OCI-LY3 (cell line): Measurements from ENCODE around the gene MMD.

Experiments
- H2AFZ ChIP-seq: fragments of 200-600, 300-600 bp; shearing (Covaris generic); 2 replicates; pipeline ENCODE4 v1.6.0; 2014; ENCODE audit warnings: antibody characterized with exemption, low read depth, low read length
- H3K27ac ChIP-seq: fragments of 200-600, 300-600 bp; sonication (generic); 2 replicates; pipeline ENCODE4 v1.5.1; 2014; ENCODE audit warnings: mild to moderate bottlenecking, low read length, moderate library complexity, mixed read lengths
- H3K27me3 ChIP-seq: fragments of 200-600, 300-600 bp; sonication (generic); 2 replicates; pipeline ENCODE4 v1.6.1; 2014; ENCODE audit warnings: low read depth, low read length, mixed read lengths
- H3K36me3 ChIP-seq: fragments of 200-600, 300-600 bp; sonication (generic); replicated peaks from 2 replicates; pipeline ENCODE3; 2014; ENCODE audit warnings: low read depth, low read length, mixed read lengths
- H3K4me1 ChIP-seq: fragments of 300-600, 200-600 bp; sonication (generic); 2 replicates; pipeline ENCODE4 v1.6.1; 2014; ENCODE audit warnings: low read length, mixed read lengths
- H3K4me2 ChIP-seq: fragments of 200-600, 300-600 bp; sonication (generic); 2 replicates; pipeline ENCODE4 v1.6.1; 2014; ENCODE audit warnings: low read length, mixed read lengths
- H3K4me3 ChIP-seq: fragments of 300-600, 200-600 bp; sonication (generic); 2 replicates; pipeline ENCODE4 v1.5.1; 2014; ENCODE audit warnings: antibody characterized with exemption, mild to moderate bottlenecking, low read length, moderate library complexity
- H3K79me2 ChIP-seq: fragments of 300-600, 200-600 bp; shearing (Covaris generic); 2 replicates; pipeline ENCODE4 v1.6.1; 2014; ENCODE audit warnings: mild to moderate bottlenecking, low read length, mixed read lengths
- H3K9ac ChIP-seq: fragments of 300-600, 200-600 bp; shearing (Covaris generic); 2 replicates; pipeline ENCODE4 v1.6.0; 2014; ENCODE audit warnings: mild to moderate bottlenecking, low read length, moderate library complexity
- H3K9me3 ChIP-seq: fragments of 200-600, 300-600 bp; shearing (Covaris generic); 2 replicates; pipeline ENCODE4 v1.6.1; 2014; ENCODE audit warnings: low read length, mixed read lengths; ENCODE audit not compliant: insufficient read depth
- H4K20me1 ChIP-seq: fragments of 200-600, 300-600 bp; sonication (generic); 2 replicates; pipeline ENCODE4 v1.6.1; 2016; ENCODE audit warnings: low read length, mixed read lengths; ENCODE audit not compliant: insufficient read depth
- EZH2phosphoT487 ChIP-seq: fragments of 200-600 bp; shearing (Covaris generic); IDR thresholded peaks from 2 replicates; pipeline ENCODE4 v1.6.1; 2018; ENCODE audit warnings: antibody characterized with exemption, mixed run types, low read depth
- TF ChIP-seq, protein P1 (sequence below): fragments of 200-600, 300-600 bp; sonication (generic); IDR thresholded peaks from 2 replicates; pipeline ENCODE4 v1.5.1; 2014; ENCODE audit warnings: antibody characterized with exemption, low read length, low read depth

Gene MMD

GRCh38 chr17:55437159-55437605 is 15.5 kb upstream of the MMD start:
- Histone ChIP-seq H3K27me3 (no peaks in the 10 kb centered on the region), H2AFZ (no peak overlapping the region), H3K4me3 (peak overlapping the region; percentile 64), H3K27ac (peak overlapping the region; percentile 86), H3K9me3 (no peaks in the 10 kb centered on the region), H3K4me1 (peaks cover 57% of the 10 kb centered on the region), H4K20me1 (no peaks in the 10 kb centered on the region), H3K36me3 (no peaks in the 10 kb centered on the region), H3K79me2 (no peaks in the 10 kb centered on the region), H3K4me2 (peak overlapping the region; percentile 85), H3K9ac (peak overlapping the region; percentile 64)
- TF ChIP-seq EZH2phosphoT487, result no peak
- TF ChIP-seq, protein P1, sequence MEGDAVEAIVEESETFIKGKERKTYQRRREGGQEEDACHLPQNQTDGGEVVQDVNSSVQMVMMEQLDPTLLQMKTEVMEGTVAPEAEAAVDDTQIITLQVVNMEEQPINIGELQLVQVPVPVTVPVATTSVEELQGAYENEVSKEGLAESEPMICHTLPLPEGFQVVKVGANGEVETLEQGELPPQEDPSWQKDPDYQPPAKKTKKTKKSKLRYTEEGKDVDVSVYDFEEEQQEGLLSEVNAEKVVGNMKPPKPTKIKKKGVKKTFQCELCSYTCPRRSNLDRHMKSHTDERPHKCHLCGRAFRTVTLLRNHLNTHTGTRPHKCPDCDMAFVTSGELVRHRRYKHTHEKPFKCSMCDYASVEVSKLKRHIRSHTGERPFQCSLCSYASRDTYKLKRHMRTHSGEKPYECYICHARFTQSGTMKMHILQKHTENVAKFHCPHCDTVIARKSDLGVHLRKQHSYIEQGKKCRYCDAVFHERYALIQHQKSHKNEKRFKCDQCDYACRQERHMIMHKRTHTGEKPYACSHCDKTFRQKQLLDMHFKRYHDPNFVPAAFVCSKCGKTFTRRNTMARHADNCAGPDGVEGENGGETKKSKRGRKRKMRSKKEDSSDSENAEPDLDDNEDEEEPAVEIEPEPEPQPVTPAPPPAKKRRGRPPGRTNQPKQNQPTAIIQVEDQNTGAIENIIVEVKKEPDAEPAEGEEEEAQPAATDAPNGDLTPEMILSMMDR, result no peak

- H3K9ac ChIP-seq, result peak overlapping the region; percentile 64; the same call in 1 of the 2 replicates
- TF ChIP-seq EZH2phosphoT487, result no peak
- TF ChIP-seq, protein P1, result no peak
- H4K20me1 ChIP-seq, result no peaks in the 10 kb centered on the region
- H3K4me3 ChIP-seq, result peak overlapping the region; percentile 64
- no peaks in the 10 kb centered on the region for H3K36me3 ChIP-seq
- H3K27me3 ChIP-seq, result no peaks in the 10 kb centered on the region
- no peaks in the 10 kb centered on the region for H3K79me2 ChIP-seq
- H3K4me1 ChIP-seq, result peaks cover 53% of the 10 kb centered on the region
- H3K27ac ChIP-seq, result peak overlapping the region; percentile 86
- H3K9me3 ChIP-seq, result no peaks in the 10 kb centered on the region
- H2AFZ ChIP-seq, result no peak overlapping the region
- H3K4me2 ChIP-seq, result peak overlapping the region; percentile 85
Measured at GRCh38 chr17:55436224-55437158, 14.9 kb upstream of the MMD start.

DNA sequence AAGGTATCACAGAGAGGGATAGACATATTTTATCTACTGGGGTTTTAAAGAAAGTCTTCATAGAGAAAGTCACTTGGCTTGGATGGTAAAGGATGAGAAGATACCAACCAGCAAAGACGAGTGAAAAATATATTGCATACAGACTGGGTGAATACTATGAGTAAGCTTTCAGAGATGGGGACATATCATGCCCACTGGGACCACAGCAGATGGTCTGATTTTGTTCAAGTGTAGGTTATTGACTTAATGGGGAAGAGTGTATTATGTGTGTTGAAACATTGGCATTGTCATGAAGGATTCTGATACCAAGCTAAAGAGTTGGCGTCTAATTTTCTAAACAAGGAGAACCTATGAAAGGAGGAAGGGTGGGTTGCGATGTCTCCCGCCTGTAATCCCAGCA is 13.8 kb upstream of the MMD start:
- Histone ChIP-seq H3K9ac (no peak overlapping the region), H3K9me3 (no peaks in the 10 kb centered on the region), H3K4me1 (peaks cover 59% of the 10 kb centered on the region), H3K27me3 (no peaks in the 10 kb centered on the region), H3K79me2 (no peaks in the 10 kb centered on the region), H3K4me2 (no peak overlapping the region), H4K20me1 (no peaks in the 10 kb centered on the region), H3K36me3 (no peaks in the 10 kb centered on the region), H2AFZ (no peak overlapping the region), H3K27ac (no peak overlapping the region), H3K4me3 (no peak overlapping the region)
- no peak for TF ChIP-seq EZH2phosphoT487
- TF ChIP-seq, protein P1, result no peak

DNA sequence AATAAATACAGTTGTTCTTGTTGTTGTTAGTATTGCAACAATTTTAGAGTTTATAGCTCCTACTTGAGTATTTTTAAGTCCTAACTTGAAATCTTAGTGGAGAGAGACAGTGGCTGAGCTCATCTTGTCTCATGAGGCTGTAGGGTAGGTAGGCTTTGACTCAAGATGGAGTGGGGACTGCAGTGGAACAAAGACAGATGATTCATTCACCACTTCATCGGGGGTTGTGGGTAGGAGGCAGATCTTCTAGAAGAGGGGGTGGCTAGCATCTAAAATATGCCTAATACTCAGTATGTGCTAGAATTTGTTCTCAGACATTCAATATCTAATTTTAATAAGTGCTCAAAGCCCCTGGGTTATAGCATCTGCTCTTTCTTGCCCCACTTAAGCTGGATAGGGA is 13.1 kb upstream of the MMD start:
- TF ChIP-seq, protein P1, result no peak
- TF ChIP-seq EZH2phosphoT487, result no peak
- Histone ChIP-seq H3K4me2 (no peak overlapping the region), H2AFZ (no peak overlapping the region), H3K4me1 (peaks cover 59% of the 10 kb centered on the region), H3K27ac (no peak overlapping the region), H4K20me1 (no peaks in the 10 kb centered on the region), H3K27me3 (no peaks in the 10 kb centered on the region), H3K9ac (no peak overlapping the region), H3K36me3 (no peaks in the 10 kb centered on the region), H3K4me3 (no peak overlapping the region), H3K9me3 (no peaks in the 10 kb centered on the region), H3K79me2 (no peaks in the 10 kb centered on the region)
